PFSK-1 (cell line): Measurements from ENCODE around the gene ARL9.

Experiments used
- FOXP2 ChIP-seq: optimal IDR thresholded peaks from 2 replicates; pipeline ENCODE3; 2011; ENCODE audit warnings: borderline replicate concordance, control low read depth, inconsistent platforms; ENCODE audit not compliant: insufficient read depth; ENCODE audit errors: extremely low read length, extremely low read depth
- POLR2AphosphoS5 ChIP-seq: IDR thresholded peaks from 2 replicates; pipeline ENCODE4 v1.6.1; 2012; ENCODE audit warnings: low read depth, mild to moderate bottlenecking, control low read depth, low read length, moderate library complexity
- SIN3A ChIP-seq: IDR thresholded peaks from 2 replicates; pipeline ENCODE4 v1.6.1; 2012; ENCODE audit warnings: mild to moderate bottlenecking, low read length, moderate library complexity, borderline replicate concordance; ENCODE audit not compliant: insufficient read depth
- TAF1 ChIP-seq: IDR thresholded peaks from 2 replicates; pipeline ENCODE4 v1.6.1; 2012; ENCODE audit warnings: low read length, control low read depth, borderline replicate concordance; ENCODE audit not compliant: insufficient read depth
- TF ChIP-seq, protein P1 (sequence below), 2 experiments: IDR thresholded peaks; 2 replicates each; pipeline versions ENCODE4 v1.6.1 to v1.8.0; 2011 to 2012; ENCODE audit warnings: low read depth in 2 of 2, low read length in 2 of 2, control low read depth in 1 of 2, inconsistent platforms in 1 of 2, mild to moderate bottlenecking in 1 of 2, moderate library complexity in 1 of 2; ENCODE audit not compliant: insufficient read depth in 1 of 2

ARL9 gene

DNA sequence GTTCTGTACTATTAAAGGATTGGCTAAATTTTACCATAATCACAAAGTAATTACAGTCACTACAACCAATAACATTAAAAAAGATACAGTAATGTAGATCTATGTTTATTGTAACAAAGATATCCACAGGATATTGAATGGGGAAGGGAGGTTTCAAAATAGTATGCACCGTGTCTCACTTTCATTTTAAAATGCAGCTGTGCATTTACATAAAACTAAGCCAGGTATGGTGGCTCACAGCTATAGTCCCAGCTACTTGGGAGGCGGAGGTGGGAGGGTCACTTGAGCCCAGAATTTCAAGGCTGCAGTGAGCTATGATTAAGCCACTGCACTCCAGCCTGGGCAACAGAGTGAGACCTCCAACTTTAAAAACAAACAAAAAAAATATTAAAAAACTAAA is 29.7 kb upstream of the ARL9 start:
- no peak for TF ChIP-seq SIN3A
- TF ChIP-seq TAF1: no peak
- no peak for TF ChIP-seq POLR2AphosphoS5
- no peak for TF ChIP-seq FOXP2
- TF ChIP-seq, protein P1, sequence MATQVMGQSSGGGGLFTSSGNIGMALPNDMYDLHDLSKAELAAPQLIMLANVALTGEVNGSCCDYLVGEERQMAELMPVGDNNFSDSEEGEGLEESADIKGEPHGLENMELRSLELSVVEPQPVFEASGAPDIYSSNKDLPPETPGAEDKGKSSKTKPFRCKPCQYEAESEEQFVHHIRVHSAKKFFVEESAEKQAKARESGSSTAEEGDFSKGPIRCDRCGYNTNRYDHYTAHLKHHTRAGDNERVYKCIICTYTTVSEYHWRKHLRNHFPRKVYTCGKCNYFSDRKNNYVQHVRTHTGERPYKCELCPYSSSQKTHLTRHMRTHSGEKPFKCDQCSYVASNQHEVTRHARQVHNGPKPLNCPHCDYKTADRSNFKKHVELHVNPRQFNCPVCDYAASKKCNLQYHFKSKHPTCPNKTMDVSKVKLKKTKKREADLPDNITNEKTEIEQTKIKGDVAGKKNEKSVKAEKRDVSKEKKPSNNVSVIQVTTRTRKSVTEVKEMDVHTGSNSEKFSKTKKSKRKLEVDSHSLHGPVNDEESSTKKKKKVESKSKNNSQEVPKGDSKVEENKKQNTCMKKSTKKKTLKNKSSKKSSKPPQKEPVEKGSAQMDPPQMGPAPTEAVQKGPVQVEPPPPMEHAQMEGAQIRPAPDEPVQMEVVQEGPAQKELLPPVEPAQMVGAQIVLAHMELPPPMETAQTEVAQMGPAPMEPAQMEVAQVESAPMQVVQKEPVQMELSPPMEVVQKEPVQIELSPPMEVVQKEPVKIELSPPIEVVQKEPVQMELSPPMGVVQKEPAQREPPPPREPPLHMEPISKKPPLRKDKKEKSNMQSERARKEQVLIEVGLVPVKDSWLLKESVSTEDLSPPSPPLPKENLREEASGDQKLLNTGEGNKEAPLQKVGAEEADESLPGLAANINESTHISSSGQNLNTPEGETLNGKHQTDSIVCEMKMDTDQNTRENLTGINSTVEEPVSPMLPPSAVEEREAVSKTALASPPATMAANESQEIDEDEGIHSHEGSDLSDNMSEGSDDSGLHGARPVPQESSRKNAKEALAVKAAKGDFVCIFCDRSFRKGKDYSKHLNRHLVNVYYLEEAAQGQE (IDR thresholded peaks at IDR 0.05; ENCODE audit: insufficient read depth in 1 of 2, low read depth in 2 of 2, low read length in 2 of 2): no peak

DNA sequence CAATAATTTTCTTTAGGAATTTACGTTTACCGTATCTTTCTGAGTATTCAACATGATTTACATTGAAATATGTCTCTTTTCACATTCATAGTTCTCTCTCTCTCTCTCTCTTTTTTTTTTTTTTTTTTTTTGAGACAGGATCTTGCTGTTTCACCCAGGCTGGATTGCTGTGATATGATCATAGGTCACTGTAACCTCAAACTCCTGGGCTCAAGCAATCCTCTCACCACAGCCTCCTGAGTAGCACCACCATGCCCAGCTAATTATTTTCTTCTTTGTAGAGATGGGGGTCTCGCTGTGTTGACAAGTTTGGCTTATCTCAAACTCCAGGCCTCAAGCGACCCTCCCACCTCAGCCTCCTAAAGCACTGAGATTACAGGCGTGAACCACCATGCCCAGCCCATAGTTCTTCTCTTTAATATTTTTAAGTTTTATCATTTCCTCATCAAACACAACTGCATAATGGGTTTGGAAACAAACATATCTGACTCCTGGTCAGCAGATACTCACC is 28.3 kb upstream of the ARL9 start:
- no peak for TF ChIP-seq FOXP2
- TF ChIP-seq POLR2AphosphoS5: no peak
- TF ChIP-seq, protein P1 (IDR thresholded peaks at IDR 0.05; ENCODE audit: insufficient read depth in 1 of 2, low read depth in 2 of 2, low read length in 2 of 2): no peak
- no peak for TF ChIP-seq SIN3A
- TF ChIP-seq TAF1: no peak

DNA sequence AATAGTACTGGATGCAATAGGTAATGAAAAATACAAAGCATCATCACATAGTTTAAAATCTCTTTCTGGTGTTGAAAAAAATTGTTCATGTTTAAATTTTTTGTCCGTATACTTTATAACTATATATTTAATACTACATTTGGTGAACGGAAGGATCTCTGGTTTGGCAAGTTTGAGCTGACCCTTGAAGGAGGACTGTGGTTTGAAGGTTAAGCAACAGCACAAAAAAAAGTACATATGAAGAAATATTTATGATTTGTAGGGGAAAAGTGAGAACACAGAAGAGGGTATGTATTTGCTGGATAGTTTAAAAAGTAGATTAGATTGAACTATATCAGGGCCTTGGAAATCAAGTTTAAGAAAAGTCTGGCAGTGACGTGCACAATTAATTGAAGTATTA is 24.9 kb upstream of the ARL9 start:
- no peak for TF ChIP-seq SIN3A
- no peak for TF ChIP-seq POLR2AphosphoS5
- TF ChIP-seq FOXP2: no peak
- TF ChIP-seq, protein P1 (IDR thresholded peaks at IDR 0.05; ENCODE audit: insufficient read depth in 1 of 2, low read depth in 2 of 2, low read length in 2 of 2): no peak
- TF ChIP-seq TAF1: no peak

DNA sequence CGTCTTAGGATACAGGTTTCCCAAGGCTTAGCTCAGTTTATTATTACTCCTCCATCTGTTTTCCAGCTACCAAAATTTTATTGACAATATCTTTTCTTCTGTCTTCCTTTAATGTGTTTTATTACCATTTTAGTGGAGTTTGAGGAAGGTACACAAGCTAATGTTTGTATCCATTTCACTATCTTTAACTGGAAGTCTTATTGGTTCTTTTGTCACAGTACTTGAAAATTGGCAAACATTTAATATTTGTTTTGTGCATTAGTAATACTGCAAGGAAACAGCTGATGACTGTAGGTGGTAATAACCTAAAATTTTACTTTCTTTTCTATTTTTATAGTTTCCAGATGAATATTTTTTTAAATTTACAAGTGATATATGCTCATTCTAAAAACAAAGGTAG is 9.3 kb upstream of the ARL9 start:
- TF ChIP-seq TAF1 (no peak), FOXP2 (no peak), SIN3A (no peak), POLR2AphosphoS5 (no peak)
- TF ChIP-seq, protein P1 (IDR thresholded peaks at IDR 0.05; ENCODE audit: insufficient read depth in 1 of 2, low read depth in 2 of 2, low read length in 2 of 2): no peak

DNA sequence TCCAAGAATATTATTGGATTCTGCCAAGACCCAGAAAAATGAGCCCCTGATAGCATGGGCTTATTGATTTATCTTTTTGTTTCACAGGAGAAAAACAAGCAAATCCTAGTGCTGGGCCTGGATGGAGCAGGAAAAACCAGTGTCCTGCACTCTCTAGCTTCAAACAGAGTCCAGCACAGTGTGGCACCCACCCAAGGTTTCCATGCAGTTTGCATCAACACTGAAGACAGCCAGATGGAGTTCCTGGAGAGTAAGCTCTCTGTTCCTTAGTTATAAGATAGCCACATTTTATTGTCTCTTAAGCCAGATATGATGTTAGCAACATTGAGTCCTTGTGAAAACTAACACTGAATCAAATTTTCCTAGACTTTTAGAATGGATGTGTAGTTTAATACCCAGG is 5.5 kb downstream of the ARL9 start:
- TF ChIP-seq, protein P1 (IDR thresholded peaks at IDR 0.05; ENCODE audit: insufficient read depth in 1 of 2, low read depth in 2 of 2, low read length in 2 of 2): no peak
- TF ChIP-seq POLR2AphosphoS5: no peak
- no peak for TF ChIP-seq FOXP2
- no peak for TF ChIP-seq SIN3A
- TF ChIP-seq TAF1: no peak
